ENCODE results near the gene SLC25A48.
A peak's percentile ranks its signal among the peaks of the same experiment; 100 is the strongest.

Gene SLC25A48

DNA sequence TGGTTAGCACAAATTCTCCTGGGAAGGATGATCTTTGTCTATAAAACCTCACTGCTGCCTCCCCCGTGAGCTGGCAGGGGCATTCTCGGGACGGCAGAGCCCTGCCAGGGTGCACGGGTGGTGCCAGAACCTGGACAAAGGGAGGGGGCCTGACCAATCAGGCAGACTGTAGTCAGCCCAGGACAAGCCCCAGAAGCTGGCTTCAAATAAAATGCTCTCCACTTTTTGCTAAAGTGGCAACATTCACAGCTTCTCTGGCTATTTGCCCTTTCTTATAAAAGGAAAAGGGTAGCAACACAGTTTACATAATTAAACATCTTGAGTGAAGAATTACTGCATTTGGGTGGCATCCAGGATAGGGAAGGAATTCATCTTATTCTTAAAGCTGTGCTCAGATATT, 46.8 kb downstream of the SLC25A48 start:
- DNase-seq (ENCODE audit: low spot score), result no peak

DNA sequence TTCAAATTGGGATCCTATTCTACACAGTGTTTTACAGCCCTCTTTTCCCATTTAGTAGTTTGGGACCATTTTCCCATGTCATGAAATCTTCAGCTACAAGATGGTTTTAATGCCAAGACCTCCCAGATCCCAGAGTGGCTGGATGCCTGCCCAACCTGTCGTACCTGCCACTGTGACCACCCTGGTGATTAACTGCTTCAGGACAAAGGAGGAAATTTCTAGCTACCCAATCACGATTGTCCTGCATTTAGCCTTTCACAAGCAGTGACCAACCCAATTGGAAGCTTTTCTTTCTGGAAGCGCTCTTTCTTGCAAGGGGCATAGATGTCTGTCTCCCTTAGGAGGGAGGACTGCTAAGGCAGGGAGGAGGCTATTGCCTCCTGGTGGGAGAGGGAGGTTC, 47.4 kb downstream of the SLC25A48 start:
- DNase-seq (ENCODE audit: low spot score), result no peak

DNA sequence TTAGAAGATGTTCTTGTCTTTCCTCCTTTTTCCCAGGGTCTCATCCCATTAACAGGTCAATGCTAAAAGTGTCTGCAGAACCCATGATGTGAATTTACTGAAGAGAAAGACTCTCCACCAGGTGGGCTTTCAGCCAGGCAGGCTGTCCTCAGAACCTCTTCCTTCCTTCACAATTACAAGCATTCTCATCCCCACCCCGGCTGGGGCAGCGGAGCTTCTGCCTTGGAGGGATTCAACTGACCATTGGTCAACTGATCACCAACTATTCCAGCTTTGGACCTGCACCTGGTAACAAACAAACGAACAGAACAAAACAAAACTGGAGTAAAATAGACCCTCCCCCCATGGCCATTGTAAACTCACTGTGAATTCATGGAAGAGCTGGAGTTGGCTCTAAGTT, 48.6 kb downstream of the SLC25A48 start:
- DNase-seq (ENCODE audit: low spot score), result no peak

DNA sequence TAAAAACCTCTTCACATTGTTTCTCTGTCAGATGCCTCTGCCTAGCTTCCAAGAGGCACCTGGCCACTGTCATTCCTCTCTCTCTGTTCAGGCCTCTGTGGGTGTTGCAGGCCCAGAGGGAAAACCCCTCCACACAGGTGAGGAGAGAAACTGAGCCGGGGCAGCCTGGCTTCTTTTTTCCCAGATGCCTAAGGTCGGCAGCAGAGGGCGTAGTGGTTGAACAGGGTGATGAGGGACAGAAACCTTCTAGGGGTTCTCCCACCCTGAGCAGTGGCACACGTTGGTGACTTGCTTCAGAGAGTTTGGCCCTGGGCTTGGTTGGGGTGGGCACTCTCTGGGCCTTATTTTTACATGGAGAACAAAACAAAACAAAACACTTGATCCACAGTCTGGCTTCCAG, 49.0 kb downstream of the SLC25A48 start:
- DNase-seq (ENCODE audit: low spot score), result peak; percentile 46

DNA sequence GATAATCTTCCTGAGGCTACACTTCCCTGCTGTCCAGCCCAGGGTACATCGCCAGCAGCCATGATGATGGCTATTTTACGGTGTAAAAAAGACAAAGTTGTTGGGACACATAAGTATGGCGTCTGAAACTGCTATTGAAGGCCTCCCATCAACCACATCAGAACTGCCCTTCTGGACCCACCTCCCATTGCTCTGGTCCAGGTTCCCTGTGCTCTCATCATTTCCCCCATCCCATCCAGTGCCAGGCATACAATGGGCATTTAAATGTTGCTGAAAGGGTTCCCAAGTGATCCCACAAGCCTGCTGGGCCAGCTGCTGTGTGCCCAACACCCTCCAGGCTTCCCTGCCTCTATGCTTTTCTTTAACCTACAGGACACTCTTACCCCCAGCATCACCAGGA, 50.6 kb downstream of the SLC25A48 start:
- DNase-seq (ENCODE audit: low spot score), result no peak

DNA sequence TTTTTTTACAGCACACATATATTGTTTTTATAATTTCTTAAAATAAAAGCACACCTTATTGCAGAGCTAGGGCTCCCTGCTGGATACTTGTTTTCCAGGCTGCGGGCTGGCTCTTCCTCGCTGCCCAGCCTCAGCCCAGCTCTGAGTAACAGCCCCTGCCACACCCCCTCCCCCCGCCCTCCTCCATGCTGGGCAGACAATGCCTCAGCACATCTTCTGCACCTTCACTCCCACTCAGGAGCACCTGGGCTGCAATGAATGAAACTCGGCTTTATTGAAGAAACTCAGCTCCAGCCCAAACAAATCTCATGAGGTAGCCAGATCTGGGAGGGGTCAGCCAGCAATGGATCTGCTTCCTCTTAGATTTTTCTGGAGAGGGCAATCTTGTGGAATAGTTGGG, 51.7 kb downstream of the SLC25A48 start:
- no peak for DNase-seq (ENCODE audit: low spot score)

DNA sequence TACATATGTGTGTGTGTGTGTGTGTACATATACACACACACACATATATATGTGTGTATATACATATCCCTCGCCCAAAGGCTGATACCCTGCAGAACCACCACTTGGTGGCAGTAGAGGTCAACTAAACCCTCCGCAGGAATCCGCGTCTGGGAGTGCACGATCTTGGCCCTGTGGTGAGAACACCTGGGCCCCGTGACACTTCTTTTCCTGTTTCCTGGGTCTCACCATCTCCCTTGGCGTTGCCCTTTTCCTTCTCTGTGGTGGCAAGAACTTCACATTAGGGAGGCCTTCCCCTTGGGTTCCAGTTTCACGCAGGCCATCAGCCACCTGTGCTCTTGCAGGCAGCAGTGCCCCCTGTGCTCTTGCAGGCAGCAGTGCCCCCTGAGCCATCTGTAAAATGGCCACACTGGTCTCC, 53.0 kb downstream of the SLC25A48 start:
- peak; percentile 75 for DNase-seq (ENCODE audit: low spot score)

DNA sequence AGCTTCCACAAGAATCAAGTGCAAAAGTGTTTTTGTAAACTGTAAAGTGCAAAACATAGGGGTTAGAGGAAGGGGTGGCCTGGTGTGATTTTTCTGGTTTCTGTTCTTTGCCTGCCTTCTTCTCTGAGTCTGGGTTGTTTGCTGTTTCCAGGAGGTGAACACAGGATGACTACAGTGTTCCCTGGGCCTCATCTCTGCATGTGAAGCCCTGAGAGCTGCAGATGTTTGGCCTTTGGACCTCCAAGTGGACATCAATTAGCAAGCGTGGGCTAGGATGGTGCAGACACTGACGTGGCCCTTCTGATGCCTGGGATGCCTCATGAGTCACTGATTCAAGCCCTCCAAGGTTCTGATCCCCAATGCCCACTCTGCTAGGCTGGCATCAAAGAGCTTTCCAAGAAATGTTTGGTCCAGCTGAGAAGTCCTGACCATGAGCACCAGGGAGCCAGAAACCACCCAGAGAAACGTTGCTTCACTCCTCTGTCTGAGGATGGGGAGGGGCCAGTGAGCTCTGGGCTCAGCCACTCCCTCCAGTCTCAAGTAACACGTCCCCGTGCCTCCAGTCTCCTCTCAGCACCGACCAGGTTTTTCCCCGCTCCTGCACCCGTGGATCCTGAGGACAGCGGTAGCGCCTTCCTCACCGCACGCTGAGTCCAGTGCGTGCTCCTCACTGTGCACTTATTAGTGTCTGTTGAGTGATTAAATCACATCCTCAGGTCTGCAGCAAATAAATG, 53.6 kb downstream of the SLC25A48 start:
- DNase-seq (ENCODE audit: low spot score), result peak; percentile 65

DNA sequence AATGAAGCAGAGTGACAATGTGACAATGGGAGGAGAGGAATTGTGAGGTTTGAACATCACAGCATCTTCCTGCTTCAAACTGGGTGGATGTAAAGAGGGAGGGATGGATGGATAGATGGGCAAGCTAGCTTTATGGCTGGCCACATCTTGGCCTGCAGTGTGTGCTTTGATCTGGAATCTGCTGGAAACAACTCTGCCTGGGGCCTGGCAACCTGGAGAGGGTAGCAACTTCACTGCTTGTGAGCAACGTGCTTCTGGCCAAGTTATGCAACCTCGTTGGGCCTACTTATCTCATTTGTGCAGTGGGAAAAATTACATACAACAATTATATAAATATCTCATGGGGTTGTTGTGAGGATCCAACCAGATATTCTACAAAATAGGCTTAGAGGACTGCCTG, 55.8 kb downstream of the SLC25A48 start:
- no peak for DNase-seq (ENCODE audit: low spot score)

DNA sequence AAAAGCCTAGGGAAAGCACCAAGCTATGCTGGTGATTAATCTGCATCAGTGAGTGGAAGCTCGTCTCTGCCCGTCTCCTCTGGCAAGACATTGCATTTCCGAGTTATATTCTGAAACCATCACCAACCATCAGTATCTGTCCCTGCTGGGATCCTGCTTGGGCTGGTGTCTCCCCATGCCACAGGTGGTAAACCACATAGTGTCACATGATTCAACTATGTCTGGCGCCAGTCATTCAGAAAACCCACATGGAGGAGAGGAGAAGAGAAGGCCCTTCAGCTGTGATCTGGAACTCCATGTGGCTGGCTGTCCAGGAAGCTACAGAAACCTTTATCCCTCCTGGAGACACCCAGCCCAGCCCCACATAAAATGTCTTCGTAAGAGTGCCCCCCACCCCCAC, 56.4 kb downstream of the SLC25A48 start:
- DNase-seq (ENCODE audit: low spot score), result no peak

DNA sequence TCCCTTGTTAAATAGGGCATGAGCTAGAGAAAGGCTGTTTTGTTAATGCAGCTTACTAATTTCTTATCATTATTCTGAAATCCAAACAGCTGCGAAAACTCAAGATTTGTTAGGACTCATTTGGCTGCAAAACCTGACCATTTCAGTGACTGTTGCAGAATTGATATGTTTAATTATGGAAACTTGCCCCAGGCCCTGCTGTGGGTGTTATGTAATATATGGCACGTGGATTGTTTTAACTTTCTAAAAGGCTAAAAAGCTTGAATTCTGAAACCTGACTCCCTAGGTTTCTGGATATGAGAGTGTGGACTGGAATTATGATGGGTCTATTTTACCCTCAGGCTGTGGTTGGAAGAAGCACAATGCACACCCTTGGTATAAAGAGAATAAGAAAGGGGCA, 56.8 kb downstream of the SLC25A48 start:
- DNase-seq (ENCODE audit: low spot score), result no peak

DNA sequence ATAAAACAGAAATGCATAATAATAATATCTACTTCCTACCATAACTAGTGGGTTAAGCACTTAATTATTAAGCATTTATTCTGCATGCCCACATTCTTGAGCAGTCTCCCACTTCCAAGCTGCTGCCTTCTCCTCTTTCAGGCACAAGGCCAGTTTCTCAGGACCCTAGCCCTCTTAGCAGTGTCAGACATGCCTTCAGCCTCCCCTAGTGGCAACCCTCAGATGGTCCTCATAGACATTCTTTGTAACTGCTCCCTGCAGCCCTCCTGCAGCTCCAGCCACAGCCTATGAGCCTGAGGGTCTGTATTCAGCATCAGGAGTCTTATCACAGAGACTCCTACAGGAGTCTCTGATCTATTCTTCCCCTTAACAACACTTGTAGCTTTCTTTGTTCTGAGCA, 57.3 kb downstream of the SLC25A48 start:
- DNase-seq (ENCODE audit: low spot score), result peak; percentile 68

DNA sequence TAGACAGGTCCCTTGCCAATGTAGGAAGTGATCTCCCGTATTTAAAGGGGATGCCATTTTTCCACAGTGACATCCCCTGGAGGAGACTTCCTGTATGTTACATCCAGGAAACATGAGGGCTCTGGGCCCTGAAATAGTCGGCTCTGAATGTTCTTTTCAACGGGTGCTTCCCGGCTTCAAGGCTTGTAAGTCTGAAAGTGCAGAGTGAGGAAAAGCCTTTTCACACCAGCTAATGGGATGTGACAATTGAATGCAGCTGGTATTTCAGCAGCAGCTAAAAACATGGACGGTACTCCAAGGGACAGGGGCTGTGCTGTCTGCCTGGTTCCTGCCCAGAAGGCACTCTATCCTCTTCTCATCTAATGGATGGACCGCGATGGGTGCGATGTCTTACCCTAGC, 59.8 kb downstream of the SLC25A48 start:
- DNase-seq (ENCODE audit: low spot score), result no peak

DNA sequence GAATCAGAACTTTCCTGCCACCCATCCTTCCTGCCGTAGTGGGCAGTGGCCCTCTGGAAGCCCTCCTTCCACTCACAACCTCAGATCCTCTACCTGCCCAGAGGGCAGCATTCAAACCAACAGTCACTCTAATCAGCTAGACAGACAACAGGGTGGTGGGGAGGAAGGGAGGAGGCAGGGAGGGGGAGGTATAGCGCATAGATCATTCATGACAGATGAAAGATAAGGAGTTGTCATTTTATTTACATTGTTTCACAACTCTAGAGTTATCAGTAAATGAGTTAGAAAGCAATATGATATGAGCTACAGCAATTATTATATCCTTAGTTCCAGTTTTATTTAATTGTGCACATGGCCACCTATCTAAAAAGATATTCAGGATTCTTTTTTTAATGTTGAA, 60.3 kb downstream of the SLC25A48 start:
- no peak for DNase-seq (ENCODE audit: low spot score)

DNA sequence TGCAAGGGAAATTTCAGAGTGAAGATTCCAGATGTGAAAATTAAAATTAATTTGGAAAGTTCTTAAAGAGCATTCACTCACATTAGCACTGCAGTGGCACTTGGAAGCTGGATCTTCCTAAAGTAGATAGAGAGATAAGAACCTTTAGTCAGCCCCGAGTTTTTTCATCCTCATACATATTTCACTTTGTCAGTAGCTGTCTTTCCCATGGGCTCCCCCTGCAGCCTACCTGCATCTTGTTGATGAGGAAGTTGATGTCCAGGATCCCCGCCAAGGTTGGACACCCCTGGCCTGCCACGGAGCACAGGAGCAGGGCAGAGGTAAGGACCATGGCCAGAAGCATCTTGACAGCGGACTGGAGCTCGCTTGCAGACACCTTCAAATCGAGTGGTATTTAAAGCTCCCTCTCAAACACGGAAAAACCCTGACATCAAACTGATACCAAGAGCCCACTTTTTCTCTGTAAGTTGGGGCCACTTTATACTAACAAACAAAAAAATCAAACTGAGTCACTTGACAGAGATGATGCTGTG, 61.1 kb downstream of the SLC25A48 start, which contains the start of gene IL9:
IL9 (minus strand) TSS at position 368 of the 533 bp plus-strand sequence; CDS start at position 343, 25 bp downstream.
- no peak for DNase-seq (ENCODE audit: low spot score)

DNA sequence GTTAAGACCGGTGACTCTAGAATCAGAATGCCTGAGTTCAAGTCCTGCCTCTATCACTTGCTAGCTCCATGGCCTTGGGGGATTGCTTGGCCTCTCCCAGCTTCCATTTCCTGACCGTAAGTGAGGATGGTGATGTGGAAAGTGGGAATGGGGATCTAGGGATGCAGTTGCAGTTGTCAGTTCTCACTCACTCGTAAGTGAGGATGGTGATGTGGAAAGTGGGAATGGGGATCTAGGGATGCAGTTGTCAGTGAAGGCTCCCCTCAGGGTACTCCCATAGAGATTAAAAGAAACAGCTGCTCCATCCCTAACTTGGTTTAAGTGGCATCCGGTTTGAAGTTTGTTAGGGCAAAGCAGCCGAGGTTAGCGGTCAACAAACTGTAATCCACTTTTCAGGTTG, 64.2 kb downstream of the SLC25A48 start:
- DNase-seq (ENCODE audit: low spot score), result no peak

DNA sequence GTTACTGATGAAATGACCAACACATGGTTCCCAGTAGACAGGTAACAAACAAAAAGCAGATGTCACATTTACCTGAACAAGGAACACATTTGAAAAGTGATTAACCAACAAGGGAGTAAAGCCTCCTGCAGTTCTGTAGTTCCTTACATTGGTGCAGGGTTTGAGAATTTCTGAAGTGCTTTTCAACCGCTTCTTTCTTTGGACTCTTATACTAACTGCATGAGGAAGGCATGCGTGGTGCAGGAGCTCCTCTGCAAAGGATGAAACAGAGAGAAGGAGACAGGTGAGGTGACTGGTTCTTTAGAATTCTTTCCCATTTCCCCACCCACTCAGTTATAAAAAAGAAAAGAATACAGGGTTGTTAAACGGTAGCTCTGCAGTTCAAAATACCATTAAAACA, 65.8 kb downstream of the SLC25A48 start:
- DNase-seq (ENCODE audit: low spot score), result no peak

DNA sequence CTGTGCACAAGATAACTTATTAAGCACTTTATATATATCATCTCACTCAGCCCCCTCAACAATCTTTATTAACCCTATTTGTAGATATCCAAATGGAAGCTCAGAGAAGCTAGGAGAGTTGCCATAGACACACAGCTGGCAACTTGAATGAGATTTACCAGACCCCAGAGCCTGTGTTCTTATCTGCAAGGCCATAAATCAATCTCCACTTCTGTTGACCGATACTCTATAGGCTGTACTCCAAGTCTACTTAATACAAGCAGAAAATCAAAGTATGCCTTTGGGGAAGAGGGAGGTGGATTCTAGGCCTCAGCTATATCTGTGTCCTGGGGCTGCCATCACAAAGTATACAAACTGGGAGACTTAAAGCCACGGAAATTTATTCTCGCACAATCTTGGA, 67.2 kb downstream of the SLC25A48 start:
- DNase-seq (ENCODE audit: low spot score), result no peak

DNA sequence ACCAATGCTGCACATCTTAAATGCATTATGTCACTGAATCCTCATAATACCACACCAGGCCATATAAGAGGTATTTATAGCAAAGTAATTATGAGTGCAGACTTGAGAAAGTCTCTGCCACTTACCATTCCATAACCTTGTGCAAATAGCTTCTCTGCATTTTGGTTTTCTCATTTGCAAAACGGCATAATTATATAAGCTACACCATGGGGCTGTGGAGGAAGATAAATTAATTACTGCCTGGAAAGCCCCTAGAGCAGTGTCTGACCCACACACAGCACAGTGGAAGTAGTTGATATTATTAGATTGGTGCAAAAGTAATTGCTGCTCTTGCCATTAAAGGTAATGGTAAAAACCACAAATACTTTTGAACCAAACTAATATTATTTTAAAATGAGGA, 70.7 kb downstream of the SLC25A48 start:
- no peak for DNase-seq (ENCODE audit: low spot score)

DNA sequence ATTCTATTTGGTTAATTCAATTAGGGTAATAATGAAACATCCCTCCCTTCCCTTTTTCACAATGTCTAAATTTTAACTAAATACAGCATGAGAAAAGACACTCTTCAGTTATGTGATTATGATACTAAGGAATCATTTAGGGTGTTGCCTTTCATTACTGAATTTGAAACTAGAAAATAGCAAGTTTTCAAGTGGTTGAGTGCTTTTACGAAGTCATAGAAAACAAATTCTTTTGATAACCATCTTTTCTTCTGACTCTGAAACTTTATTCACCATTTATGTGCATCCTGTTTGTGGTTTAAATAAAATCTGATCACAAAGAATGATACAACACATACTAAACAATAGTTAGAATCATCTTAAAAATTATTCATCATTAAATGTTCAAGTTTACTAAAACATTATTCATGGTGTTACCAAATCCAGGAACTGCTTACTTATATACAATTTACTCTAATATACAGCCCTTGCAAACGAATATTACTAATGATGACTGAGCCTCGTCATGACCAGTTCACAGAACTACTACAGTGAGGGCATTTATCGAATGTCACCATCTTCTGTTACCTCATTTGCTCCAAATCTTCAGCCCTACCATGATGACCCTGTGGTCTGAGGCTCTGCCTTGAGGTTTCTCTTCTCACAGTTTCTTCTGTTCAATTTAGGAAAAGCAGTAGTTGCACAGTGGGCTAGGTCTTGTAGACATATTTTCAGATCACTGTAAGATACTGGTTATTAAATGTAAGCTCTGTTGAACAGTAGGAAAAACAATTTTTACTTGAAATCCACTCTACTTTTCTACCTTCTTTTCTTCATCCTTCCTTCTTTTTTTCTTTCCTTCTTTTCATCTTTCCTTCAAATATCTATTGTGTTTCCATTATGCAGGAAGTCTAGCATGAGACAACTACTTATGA, 79.5 kb downstream of the SLC25A48 start:
- DNase-seq (ENCODE audit: low spot score), result no peak

DNA sequence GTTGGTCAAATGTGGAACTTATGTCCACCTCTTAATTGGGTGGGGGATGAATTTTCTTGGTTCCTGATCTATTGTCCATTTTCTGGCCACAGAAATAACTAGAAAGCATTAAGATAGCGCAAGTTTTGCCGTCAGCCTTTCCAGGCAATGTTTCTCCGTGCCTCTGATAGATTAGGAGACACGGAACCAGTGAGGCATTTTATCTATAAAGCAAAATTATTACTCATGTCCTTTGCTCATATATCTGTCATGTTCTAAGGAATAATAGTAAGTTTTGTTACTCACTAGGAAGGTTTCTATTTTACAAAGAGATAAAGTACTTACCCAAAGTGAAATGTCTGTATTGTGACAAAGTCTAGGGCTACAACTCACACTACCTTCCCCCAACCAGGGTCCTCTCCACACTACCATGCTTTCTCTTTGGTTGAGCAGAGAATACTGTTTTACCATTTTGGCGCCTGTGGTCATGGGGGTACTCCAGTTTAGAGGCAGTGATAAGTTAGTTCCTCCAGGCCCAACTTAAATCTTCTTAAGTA, 81.1 kb downstream of the SLC25A48 start:
- DNase-seq (ENCODE audit: low spot score), result no peak

DNA sequence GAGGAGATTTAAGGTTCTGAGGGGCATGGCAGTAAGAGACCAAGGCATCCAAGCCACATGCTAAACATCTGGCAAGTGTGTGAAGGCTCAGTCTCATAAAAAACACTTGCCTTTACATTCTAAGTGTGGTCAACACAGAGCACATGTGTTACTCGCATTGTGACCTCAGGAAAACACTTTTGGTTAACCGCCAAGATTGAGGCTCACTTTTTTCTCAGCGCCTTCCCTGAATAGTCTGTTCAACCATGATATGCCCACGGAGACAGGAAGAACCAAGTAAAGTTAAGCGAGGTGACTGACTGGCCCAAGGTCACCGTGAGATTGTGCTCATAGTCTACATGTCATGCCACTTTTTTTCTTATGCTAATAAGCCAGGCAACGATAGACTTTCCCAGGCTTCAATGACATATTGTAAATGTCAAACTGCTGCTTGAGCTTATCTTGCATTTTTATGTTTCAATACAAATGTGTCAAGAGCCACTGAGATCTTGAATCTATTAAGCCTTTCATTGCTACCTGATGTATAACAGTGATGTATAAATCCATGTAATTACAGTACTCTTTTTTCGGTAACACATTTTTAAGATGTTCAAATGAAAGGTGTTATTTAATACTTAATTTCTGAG, 82.3 kb downstream of the SLC25A48 start:
- no peak for DNase-seq (ENCODE audit: low spot score)

Data from iPS-NIHi11 (cell line).